ENCODE results near the gene FILIP1.

- TF ChIP-seq, protein P1, sequence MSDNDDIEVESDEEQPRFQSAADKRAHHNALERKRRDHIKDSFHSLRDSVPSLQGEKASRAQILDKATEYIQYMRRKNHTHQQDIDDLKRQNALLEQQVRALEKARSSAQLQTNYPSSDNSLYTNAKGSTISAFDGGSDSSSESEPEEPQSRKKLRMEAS (IDR thresholded peaks at IDR 0.05), result peak; percentile 49; the same call in 1 of the 2 replicates
- TF ChIP-seq TAF1 (IDR thresholded peaks at IDR 0.05; ENCODE audit: low read depth) (no peak), TEAD4 (IDR thresholded peaks at IDR 0.05) (peak; percentile 94), EP300 (IDR thresholded peaks at IDR 0.05; ENCODE audit: borderline replicate concordance) (peak; percentile 76; the same call in 1 of the 2 replicates), YY1 (IDR thresholded peaks at IDR 0.05; ENCODE audit: low read depth) (no peak), RAD21 (IDR thresholded peaks at IDR 0.05; ENCODE audit: low read depth) (no peak), ZBTB7A (IDR thresholded peaks at IDR 0.05; ENCODE audit: low read depth) (no peak), REST (IDR thresholded peaks at IDR 0.05; ENCODE audit: low read depth) (no peak), CREB1 (IDR thresholded peaks at IDR 0.05; ENCODE audit: low read depth) (peak; percentile 67), CEBPB (IDR thresholded peaks at IDR 0.05) (peak; percentile 90)
These were observed 159.1 kb downstream of the FILIP1 start for GRCh38 chr6:75334266-75335040.
